Measurements from ENCODE around the gene RPL29.

Gene RPL29

DNA sequence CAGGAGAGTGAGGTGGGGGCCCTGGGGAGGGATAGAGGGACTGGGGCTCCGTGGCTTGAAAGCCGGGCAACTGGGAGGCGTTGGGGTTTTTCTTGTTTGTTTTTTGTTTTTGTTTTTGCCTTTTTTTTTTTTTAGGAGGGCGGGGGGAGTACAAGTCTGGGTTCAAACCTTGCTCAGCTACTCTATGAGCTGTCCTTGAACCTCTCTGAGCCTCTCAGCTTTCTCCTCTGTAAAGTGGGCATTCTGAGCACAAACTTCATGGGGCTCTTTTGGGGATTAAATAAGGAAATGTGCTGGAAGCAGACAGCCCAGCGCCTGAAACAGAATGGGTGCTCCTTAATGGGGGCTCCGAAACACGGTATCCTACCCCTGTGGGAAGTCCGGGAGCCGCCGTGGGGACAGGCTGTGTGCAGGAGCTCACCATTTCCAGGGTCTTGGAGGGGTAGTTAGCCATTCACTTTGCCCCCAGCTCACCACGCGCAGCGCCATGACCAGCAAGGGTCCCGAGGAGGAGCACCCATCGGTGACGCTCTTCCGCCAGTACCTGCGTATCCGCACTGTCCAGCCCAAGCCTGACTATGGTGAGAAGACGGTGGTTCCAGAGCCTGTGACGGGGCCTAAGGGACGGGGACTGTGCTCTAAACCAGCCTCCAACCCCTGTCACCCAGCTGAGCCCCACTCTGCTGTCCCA lies 12.0 kb downstream of the RPL29 start:
- no peak for DNase-seq

- peak in 56 of 58 donors; percentile 13 to 81 (median 68) for DNase-seq
These were observed 12.7 kb downstream of the RPL29 start, which contains the start of gene ACY1 for GRCh38 chr3:51982838-51983577. Gene ACY1, plus strand, starts transcription at chr3:51983535. Its CDS starts 530 bp downstream, at chr3:51984065.

GRCh38 chr3:51982352-51982837 lies 13.3 kb downstream of the RPL29 start:
- DNase-seq = peak in 1 of 58 donors; percentile 43

DNA sequence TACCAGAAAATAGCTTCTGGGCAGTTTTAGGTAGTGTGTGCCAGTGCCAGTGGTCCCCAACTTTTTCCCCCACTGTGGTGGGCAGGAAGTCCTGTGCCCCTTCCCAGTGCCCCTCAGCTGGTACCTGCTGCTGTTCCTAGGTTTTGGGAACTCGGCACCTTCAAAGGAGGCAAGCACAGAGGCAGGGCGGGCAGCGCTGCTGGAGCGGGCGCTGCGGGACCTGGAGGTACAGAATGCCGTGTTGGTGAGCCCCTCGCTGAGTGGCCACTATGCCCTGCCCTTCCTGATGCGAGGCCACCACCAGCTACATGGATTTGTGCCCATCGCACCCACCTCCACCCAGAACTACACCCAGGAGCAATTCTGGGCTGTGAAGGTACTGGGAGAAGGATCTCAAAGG lies 15.4 kb downstream of the RPL29 start:
- no peak for DNase-seq

GRCh38 chr3:51978143-51978502 lies 17.6 kb downstream of the RPL29 start:
- no peak for DNase-seq

- no peak for DNase-seq
These were observed 18.1 kb downstream of the RPL29 start for GRCh38 chr3:51977446-51978142.

DNA sequence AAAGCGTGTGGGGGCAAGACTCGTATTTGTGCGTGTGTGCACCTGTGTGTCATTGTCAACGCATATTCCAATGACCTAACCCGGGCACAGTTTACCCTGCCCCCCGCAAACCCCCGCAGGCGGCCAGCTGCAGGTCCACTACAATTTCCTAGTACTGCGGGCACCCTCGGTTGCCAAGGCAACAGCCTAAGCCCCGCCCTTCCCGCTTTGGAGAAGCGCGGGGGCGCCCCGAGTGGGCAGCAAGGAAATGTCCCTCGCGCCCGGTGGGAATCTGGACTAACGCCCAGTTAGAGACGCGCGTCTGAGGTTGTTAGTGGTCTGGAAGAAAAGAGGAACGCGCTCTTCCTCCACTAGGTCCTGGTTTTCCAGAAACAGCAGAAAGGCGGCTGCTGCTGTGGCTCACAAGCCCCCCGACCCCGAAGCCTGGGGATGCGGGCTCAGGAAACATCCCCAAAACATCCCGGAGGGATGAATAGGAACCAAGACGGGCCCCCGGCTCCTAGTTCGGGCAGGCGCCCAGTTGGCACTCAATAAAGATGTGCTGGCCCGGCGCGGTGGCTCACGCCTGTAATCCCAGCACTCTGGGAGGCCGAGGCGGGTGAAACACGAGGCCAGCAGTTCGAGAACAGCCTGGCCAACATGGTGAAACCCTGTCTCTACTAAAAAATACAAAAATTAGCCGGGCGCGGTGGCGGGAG lies 19.7 kb downstream of the RPL29 start:
- DNase-seq = peak in 57 of 58 donors; percentile 47 to 92 (median 79)

GRCh38 chr3:51974963-51975851 lies 20.5 kb downstream of the RPL29 start, which contains the start of gene ABHD14A:
Gene ABHD14A, plus strand, starts transcription at chr3:51975064. Its CDS starts 72 bp downstream, at chr3:51975136.
- DNase-seq = peak in 55 of 58 donors; percentile 20 to 80 (median 65)

DNA sequence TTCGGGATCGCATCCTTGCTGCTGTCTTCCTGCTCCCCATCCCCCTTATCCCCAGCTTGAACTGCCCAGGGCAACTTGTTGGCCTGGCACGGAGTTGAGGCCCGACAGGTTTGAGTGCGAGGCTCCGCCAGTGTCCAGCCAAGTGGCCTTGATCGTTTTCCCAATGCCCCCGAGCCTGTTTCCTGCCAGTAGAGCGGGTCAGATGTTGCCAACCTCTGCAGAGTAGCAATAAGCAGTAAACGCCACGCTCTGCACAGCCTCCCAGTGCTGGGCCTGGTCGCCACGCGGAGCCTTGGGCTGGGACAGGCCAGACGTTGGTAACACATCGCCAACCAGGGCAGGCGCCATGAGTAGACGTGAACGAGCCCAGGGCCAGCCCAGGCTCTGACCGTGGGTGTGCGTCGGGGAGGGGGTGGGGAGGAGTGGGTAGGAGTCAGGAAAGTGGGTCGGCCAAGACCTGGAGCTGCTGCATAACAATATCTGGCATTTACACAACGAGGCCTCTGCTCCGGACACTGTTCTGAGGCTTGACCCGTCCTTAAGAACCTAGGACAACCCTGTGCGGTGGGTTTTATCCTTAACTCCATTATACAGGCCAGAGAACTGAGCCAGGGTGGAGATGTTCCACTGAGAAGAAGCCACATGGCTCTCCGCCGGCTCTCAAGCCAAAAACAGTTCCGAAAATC lies 21.3 kb downstream of the RPL29 start:
- peak in 16 of 58 donors; percentile 50 to 73 (median 65) for DNase-seq

GRCh38 chr3:51971350-51971749 lies 24.3 kb downstream of the RPL29 start:
- no peak for DNase-seq

GRCh38 chr3:51970606-51971300 lies 24.9 kb downstream of the RPL29 start:
- no peak for DNase-seq

DNA sequence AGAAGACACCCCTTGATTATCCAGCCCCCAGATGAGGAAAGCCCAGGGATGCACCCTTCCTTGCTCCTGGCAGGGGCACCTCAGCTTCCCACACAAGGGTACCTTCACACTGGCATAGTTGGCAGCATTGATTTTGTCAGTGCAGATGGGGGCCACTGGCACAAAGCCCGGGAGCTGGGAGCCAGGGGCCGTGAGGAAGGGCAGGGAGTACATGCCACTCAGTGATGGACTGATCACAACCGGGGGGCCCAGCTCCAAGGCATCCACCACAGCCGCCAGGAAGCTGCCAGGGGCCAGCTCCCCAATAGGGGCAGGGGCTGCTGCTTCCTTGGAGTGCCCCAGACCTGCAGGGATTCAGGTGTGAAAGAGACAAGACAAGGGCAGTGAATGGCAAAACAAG lies 25.9 kb downstream of the RPL29 start:
- no peak for DNase-seq

DNA sequence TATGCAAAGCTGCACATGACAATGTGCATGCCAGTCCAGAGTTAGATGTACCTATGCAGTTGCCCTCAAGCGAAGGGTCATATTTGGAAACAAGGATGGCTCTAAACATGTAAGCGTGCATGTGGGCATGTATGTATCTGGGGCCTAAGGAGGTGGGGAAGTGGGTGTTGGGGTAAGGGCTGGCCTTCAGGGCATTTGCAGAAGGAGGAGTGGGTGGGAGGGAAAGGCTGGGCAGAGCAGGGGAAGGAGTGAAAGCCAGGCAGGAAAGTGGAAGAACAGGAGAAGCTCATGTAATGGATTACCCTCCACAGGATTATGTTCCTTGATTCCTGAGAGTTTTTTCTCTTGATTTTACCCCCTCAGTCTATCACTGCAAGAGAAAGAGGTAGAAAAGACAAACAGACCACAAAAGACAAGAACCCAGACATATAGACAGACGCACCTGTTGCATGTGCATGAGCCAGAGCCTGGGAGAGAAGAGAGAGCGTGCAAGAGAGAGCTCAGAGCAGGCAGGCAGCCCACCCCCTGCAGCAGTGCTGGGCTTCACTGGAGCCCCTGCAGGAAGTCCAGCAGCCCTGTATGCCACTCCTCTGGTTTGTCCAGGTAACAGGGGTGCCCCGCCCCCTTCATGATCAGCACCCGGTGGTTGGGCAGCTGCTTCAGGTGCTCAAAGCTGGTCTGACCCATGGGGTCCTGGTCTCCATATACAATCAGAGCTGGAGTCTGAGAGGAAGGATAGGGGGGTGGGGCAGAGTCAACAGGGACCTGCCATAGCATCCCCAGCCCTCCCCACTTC lies 26.6 kb downstream of the RPL29 start:
- DNase-seq = no peak

DNA sequence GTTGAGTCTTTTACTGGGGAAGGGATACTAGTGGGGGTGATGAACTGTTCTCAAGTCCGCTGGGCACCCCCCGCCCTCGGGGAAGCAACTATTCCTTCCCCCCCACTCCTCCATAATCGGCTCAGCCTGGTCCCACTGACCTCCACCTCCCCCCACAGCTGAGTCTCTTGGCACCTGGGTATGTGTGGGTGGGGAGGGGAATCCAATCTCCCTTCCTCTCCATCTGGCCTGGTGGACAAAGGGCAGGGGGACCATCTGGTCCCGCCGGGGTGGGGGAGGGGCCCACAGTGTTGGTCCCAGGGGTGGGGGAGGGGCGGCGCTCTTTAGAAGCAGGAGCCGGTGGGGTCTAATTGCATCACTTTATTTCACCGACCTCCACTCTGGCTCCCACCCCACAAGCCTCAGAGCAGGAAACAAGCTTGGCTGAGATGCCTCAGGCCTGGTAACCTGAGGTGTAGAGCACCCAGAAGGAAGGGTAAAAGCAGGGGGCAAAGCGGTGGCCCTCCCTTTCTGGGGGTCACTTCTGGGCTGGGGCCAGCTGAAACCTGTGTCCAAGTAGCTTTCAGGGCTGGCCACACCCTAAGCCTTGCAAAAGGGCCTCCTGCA lies 27.4 kb downstream of the RPL29 start:
- DNase-seq = peak in 9 of 58 donors; percentile 16 to 44 (median 32)

GRCh38 chr3:51967384-51968169 lies 28.1 kb downstream of the RPL29 start, which contains the start of gene PCBP4:
Gene PCBP4, minus strand, starts transcription at chr3:51967454. Its CDS starts 6,214 bp downstream, at chr3:51961240.
- DNase-seq = peak in 54 of 58 donors; percentile 30 to 90 (median 76)

DNA sequence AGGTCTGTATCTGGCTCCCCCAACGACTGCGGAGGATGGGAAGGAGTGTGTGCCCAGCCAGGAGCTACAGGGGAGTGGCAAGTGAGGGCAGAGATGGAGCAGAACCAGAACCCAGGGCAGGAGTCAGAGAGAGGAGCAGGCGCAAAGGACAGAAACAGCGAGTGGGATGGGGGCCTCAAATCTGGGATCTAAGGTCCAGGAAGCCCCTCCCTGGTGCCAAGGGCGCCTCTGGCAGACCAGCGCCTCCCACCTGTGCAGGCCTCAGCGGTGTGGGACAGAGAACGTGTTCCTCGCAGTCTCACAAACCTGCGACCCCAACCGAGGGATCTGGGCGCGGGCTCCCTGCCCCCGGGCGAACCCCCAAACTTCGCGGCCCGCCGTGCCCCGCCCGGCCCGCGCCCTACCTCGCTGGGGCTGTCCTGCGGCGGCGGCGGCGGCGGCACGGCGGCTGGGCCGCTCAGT lies 28.7 kb downstream of the RPL29 start:
- peak in 4 of 58 donors; percentile 39 to 64 (median 56) for DNase-seq

Measured in anterior cingulate cortex (tissue), 58 donors.